CD8-positive, alpha-beta memory T cell (primary cell): Measurements from ENCODE around the gene MICU2. TPM values are rescaled to one million over a fixed set of nuclear protein-coding genes. Genes with fewer than 3 reads are reported as not detected.
A peak's percentile ranks its signal among the peaks of the same experiment; 100 is the strongest.

Source experiments
- CTCF ChIA-PET: fragments of 350-600 bp; sonication (Branson Sonifier 250); formaldehyde crosslinking; loops from one replicate; lab custom pipeline; 2021; ENCODE audit warnings: antibody characterized with exemption; lab: Charles Lee
- POLR2A ChIA-PET: fragments of 350-600 bp; sonication (Branson Sonifier 250); formaldehyde crosslinking; loops from one replicate; lab custom pipeline; 2021; ENCODE audit warnings: antibody characterized with exemption; lab: Charles Lee
- DNase-seq, 5 donors: peaks; one replicate each; pipeline versions ENCODE4 v3.0.0 to v3.0.0-alpha.2; 2020 to 2022; ENCODE audit warnings: mixed read lengths in 1 of 5
- H3K27ac ChIP-seq: one replicate; pipeline ENCODE4 v1.7.0; 2013; ENCODE audit warnings: low read depth, mild to moderate bottlenecking, low read length, moderate library complexity
- H3K27me3 ChIP-seq: 2 replicates; pipeline ENCODE4 v1.7.0; 2013; ENCODE audit warnings: low read length, mild to moderate bottlenecking; ENCODE audit not compliant: insufficient read depth, poor library complexity, severe bottlenecking
- H3K36me3 ChIP-seq: 2 replicates; pipeline ENCODE4 v1.7.0; 2013; ENCODE audit warnings: mild to moderate bottlenecking, low read length, moderate library complexity; ENCODE audit not compliant: insufficient read depth
- H3K4me1 ChIP-seq: 2 replicates; pipeline ENCODE4 v1.7.0; 2013; ENCODE audit warnings: mild to moderate bottlenecking, low read length, moderate library complexity; ENCODE audit not compliant: insufficient read depth
- H3K4me3 ChIP-seq: 2 replicates; pipeline ENCODE4 v1.7.0; 2013; ENCODE audit warnings: mild to moderate bottlenecking, low read length
- H3K9me3 ChIP-seq: 2 replicates; pipeline ENCODE4 v1.7.0; 2013; ENCODE audit warnings: mild to moderate bottlenecking, low read length
- H3K27ac Mint-ChIP-seq, 8 donors: one replicate each; pipeline ENCODE4 v1.8.0; 2020 to 2021; ENCODE audit warnings: mixed read lengths in 8 of 8, mild to moderate bottlenecking in 6 of 8, inconsistent platforms in 3 of 8, moderate library complexity in 3 of 8
- H3K27me3 Mint-ChIP-seq, 2 donors: one replicate each; pipeline ENCODE4 v1.8.0; 2020 to 2021; ENCODE audit warnings: mixed read lengths in 2 of 2, mild to moderate bottlenecking in 1 of 2, moderate library complexity in 1 of 2
- H3K36me3 Mint-ChIP-seq, 3 donors: one replicate each; pipeline ENCODE4 v1.8.0; 2020 to 2021; ENCODE audit warnings: mixed read lengths in 3 of 3, inconsistent platforms in 1 of 3, mild to moderate bottlenecking in 1 of 3
- H3K4me1 Mint-ChIP-seq, 3 donors: one replicate each; pipeline ENCODE4 v1.8.0; 2020 to 2021; ENCODE audit warnings: mixed read lengths in 3 of 3, inconsistent platforms in 1 of 3, mild to moderate bottlenecking in 1 of 3
- H3K4me3 Mint-ChIP-seq, 7 donors: one replicate each; pipeline ENCODE4 v1.8.0; 2020 to 2021; ENCODE audit warnings: mixed read lengths in 7 of 7, mild to moderate bottlenecking in 6 of 7, moderate library complexity in 4 of 7, inconsistent platforms in 2 of 7
- H3K9me3 Mint-ChIP-seq, 5 donors: one replicate each; pipeline ENCODE4 v1.8.0; 2020 to 2022; ENCODE audit warnings: mixed read lengths in 5 of 5, mild to moderate bottlenecking in 3 of 5, moderate library complexity in 2 of 5, inconsistent platforms in 1 of 5
- polyA plus RNA-seq: library from polyadenylated mRNA; unstranded; fragments of 300-500 nt; fragmentation: Illumina TruSeq; gene quantifications from one replicate; pipeline ENCODE4 v1.2.3, GENCODE V29; 2021
- total RNA-seq, 2 experiments: library from RNA; stranded (reverse); gene quantifications; one replicate each; pipeline ENCODE4 v1.2.3, GENCODE V29; 2021

MICU2 gene
- total and polyA plus RNA-seq, 3 experiments from 2014 or later, result 36.0 to 47.6 (median 38.5) TPM

DNA sequence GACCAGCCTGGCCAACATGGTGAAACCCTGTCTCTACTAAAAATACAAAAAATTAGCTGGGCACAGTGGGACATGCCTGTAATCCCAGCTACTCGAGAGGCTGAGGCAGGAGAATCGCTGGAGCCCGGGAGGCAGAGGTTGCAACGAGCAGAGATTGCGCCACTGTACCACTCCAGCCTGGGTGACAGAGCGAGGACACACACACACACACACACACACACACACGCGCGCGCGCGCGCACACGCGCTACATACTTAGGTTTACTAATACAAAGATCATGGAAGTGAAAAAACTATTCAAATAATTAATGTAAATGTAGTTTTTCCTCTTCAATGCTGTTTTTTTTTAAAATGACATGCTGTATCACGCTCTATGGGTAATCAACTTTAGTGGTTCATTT lies 86.4 kb downstream of the MICU2 start:
- H3K4me3 ChIP-seq, result no peak overlapping the region
- CTCF ChIA-PET, result no interaction called here
- H3K36me3 ChIP-seq, result peaks cover 11% of the 10 kb centered on the region
- no peak overlapping the region for H3K4me3 Mint-ChIP-seq
- H3K9me3 Mint-ChIP-seq, result no peaks in the 10 kb centered on the region
- H3K27me3 ChIP-seq, result no peaks in the 10 kb centered on the region
- no peak overlapping the region for H3K27ac ChIP-seq
- H3K27me3 Mint-ChIP-seq, result no peaks in the 10 kb centered on the region
- H3K4me1 ChIP-seq, result no peaks in the 10 kb centered on the region
- no peak for DNase-seq
- POLR2A ChIA-PET, result no interaction called here
- peaks cover 0 to 3% (median 0%) of the 10 kb centered on the region in 3 donors for H3K4me1 Mint-ChIP-seq
- peaks cover 12 to 72% (median 23%) of the 10 kb centered on the region in 3 donors for H3K36me3 Mint-ChIP-seq
- H3K9me3 ChIP-seq, result no peaks in the 10 kb centered on the region
- peak overlapping the region in 1 of 8 donors; percentile 43 for H3K27ac Mint-ChIP-seq

DNA sequence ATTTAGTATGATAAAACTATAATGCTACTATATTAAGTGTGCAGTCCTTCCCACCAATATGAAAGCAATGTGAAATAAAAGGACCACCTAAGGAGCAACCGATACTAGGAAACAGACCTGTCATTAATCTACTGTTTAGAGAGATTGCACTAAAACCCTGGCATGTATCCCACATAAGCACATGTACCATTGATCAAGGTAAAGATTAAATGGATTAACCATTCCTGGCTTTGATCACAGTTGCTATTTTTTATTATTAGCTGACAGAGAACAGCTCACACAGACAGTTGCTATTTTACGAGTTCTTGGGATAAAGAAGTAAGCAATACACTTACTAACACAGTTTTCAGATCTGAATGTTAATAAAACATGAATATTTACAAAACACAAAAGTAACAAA lies 87.2 kb downstream of the MICU2 start:
- POLR2A ChIA-PET, result no interaction called here
- no peak overlapping the region for H3K4me3 Mint-ChIP-seq
- no peak overlapping the region for H3K27ac ChIP-seq
- H3K4me1 ChIP-seq, result no peaks in the 10 kb centered on the region
- no peak overlapping the region for H3K4me3 ChIP-seq
- DNase-seq, result no peak
- peaks cover 11% of the 10 kb centered on the region for H3K36me3 ChIP-seq
- peaks cover 0 to 3% (median 0%) of the 10 kb centered on the region in 3 donors for H3K4me1 Mint-ChIP-seq
- H3K27me3 ChIP-seq, result no peaks in the 10 kb centered on the region
- CTCF ChIA-PET, result no interaction called here
- no peaks in the 10 kb centered on the region for H3K9me3 Mint-ChIP-seq
- no peak overlapping the region for H3K27ac Mint-ChIP-seq
- peaks cover 12 to 69% (median 23%) of the 10 kb centered on the region in 3 donors for H3K36me3 Mint-ChIP-seq
- no peaks in the 10 kb centered on the region for H3K27me3 Mint-ChIP-seq
- no peaks in the 10 kb centered on the region for H3K9me3 ChIP-seq

- ChIA-PET CTCF (no interaction called here), POLR2A (no interaction called here)
- Mint-ChIP-seq H3K27me3 (no peaks in the 10 kb centered on the region), H3K27ac (no peak overlapping the region), H3K9me3 (no peaks in the 10 kb centered on the region), H3K4me1 (peaks cover 0 to 3% (median 0%) of the 10 kb centered on the region in 3 donors), H3K4me3 (no peak overlapping the region), H3K36me3 (peaks cover 5 to 67% (median 19%) of the 10 kb centered on the region in 3 donors)
- H3K36me3 ChIP-seq, result peaks cover 10% of the 10 kb centered on the region
- H3K4me3 ChIP-seq, result no peak overlapping the region
- H3K27me3 ChIP-seq, result no peaks in the 10 kb centered on the region
- H3K4me1 ChIP-seq, result no peaks in the 10 kb centered on the region
- no peaks in the 10 kb centered on the region for H3K9me3 ChIP-seq
- no peak overlapping the region for H3K27ac ChIP-seq
- DNase-seq, result no peak
Measured at GRCh38 chr13:21511849-21512248, 92.1 kb downstream of the MICU2 start.

- H3K4me1 Mint-ChIP-seq, result peaks cover 0 to 3% (median 3%) of the 10 kb centered on the region in 3 donors
- no peak overlapping the region for H3K4me3 ChIP-seq
- no peaks in the 10 kb centered on the region for H3K9me3 Mint-ChIP-seq
- no peak overlapping the region for H3K4me3 Mint-ChIP-seq
- H3K27me3 Mint-ChIP-seq, result no peaks in the 10 kb centered on the region
- ChIA-PET CTCF (no interaction called here), POLR2A (no interaction called here)
- H3K36me3 Mint-ChIP-seq, result peaks cover 12 to 73% (median 34%) of the 10 kb centered on the region in 3 donors
- H3K27ac ChIP-seq, result no peak overlapping the region
- peak overlapping the region in 1 of 8 donors; percentile 30 for H3K27ac Mint-ChIP-seq
- H3K27me3 ChIP-seq, result no peaks in the 10 kb centered on the region
- no peaks in the 10 kb centered on the region for H3K36me3 ChIP-seq
- H3K9me3 ChIP-seq, result no peaks in the 10 kb centered on the region
- no peak for DNase-seq
- no peaks in the 10 kb centered on the region for H3K4me1 ChIP-seq
Measured at GRCh38 chr13:21504379-21504778, 99.6 kb downstream of the MICU2 start.

DNA sequence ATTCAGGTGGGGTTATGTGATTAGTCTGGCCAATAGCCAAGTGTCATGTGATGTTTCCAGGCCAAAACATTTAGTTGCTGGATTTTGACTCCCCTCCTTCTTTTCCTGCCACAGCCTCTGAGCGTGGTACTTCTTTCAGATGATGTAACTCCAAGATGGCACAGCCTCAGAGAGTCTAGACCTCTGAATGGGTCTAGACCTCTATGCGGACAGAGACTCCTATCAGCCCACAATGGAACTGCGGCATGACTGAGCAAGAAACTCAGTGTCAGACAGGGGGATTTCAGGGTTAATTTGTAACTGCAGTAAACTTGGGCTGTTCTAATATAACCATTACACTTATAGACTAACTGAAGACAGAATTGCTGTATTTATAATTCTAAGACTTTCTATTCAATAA lies 102.3 kb downstream of the MICU2 start:
- CTCF ChIA-PET, result no interaction called here
- H3K9me3 Mint-ChIP-seq, result no peaks in the 10 kb centered on the region
- Histone ChIP-seq H3K27ac (no peak overlapping the region), H3K4me3 (no peak overlapping the region), H3K36me3 (no peaks in the 10 kb centered on the region), H3K9me3 (no peaks in the 10 kb centered on the region), H3K4me1 (no peaks in the 10 kb centered on the region), H3K27me3 (no peaks in the 10 kb centered on the region)
- DNase-seq, result no peak
- H3K4me3 Mint-ChIP-seq, result no peak overlapping the region
- H3K36me3 Mint-ChIP-seq, result peaks cover 7 to 71% (median 31%) of the 10 kb centered on the region in 3 donors
- H3K27me3 Mint-ChIP-seq, result no peaks in the 10 kb centered on the region
- POLR2A ChIA-PET, result no interaction called here
- peak overlapping the region in 2 of 8 donors; percentile 15 to 26 for H3K27ac Mint-ChIP-seq
- H3K4me1 Mint-ChIP-seq, result peaks cover 0 to 3% (median 0%) of the 10 kb centered on the region in 3 donors

DNA sequence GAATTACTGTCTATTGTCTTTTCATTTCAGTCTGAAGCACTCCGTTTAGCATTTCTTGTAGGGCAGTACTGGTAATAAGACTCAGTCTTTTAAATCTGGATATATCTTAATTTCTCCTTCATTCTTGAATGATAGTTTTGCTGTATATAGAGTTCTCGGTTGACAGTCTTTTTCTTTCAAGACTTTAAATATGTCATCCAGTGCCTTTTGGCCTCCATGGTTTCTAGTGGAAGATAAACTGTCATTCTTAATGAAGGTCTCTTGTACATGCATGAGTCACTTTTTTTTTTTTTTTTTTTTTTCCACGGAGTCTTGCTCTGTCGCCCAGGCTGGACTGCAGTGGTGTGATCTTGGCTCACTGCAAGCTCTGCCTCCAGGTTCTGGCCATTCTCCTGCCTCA lies 117.6 kb downstream of the MICU2 start:
- ChIA-PET CTCF (interaction anchor here (1.2 kb wide), 2 partner anchors 9 to 190 kb away, joined by 3 to 6 read pairs; no protein-coding TSS in a partner anchor), POLR2A (no interaction called here)
- Histone ChIP-seq H3K27me3 (no peaks in the 10 kb centered on the region), H3K27ac (no peak overlapping the region), H3K9me3 (peaks cover 7% of the 10 kb centered on the region), H3K4me1 (no peaks in the 10 kb centered on the region), H3K4me3 (no peak overlapping the region), H3K36me3 (no peaks in the 10 kb centered on the region)
- Mint-ChIP-seq H3K9me3 (peaks cover 20 to 36% (median 23%) of the 10 kb centered on the region in 5 donors), H3K4me3 (no peak overlapping the region), H3K27ac (no peak overlapping the region), H3K36me3 (peaks cover 14 to 36% (median 20%) of the 10 kb centered on the region in 3 donors), H3K27me3 (no peaks in the 10 kb centered on the region), H3K4me1 (no peaks in the 10 kb centered on the region)
- DNase-seq, result no peak

DNA sequence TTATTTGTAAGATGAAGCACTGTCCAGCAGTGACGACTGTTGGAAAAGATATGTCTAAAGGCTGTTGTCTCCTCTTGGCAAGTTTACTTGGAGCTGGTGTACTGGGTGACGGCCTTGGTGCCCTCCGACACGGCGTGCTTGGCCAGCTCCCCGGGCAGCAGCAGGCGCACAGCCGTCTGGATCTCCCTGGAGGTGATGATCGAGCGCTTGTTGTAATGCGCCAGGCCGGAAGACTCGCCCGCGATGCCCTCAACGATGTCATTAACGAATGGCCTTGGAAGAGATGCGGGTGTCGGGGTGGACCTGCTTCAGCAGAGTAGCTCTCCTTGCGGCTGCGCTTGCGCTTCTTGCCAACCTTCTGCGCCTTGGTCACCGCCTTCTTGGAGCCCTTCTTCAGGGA lies 120.2 kb downstream of the MICU2 start:
- ChIA-PET CTCF (no interaction called here), POLR2A (no interaction called here)
- peak in 1 of 5 donors; percentile 49 for DNase-seq
- Mint-ChIP-seq H3K36me3 (peaks cover 2 to 23% (median 3%) of the 10 kb centered on the region in 3 donors), H3K4me1 (peaks cover 5 to 6% (median 5%) of the 10 kb centered on the region in 3 donors), H3K9me3 (peaks cover 11 to 26% (median 23%) of the 10 kb centered on the region in 5 donors), H3K4me3 (no peak overlapping the region), H3K27me3 (peaks cover 0 to 2% of the 10 kb centered on the region in 2 donors), H3K27ac (no peak overlapping the region)
- H3K4me1 ChIP-seq, result no peaks in the 10 kb centered on the region
- H3K9me3 ChIP-seq, result peaks cover 7% of the 10 kb centered on the region
- H3K27me3 ChIP-seq, result no peaks in the 10 kb centered on the region
- no peak overlapping the region for H3K4me3 ChIP-seq
- no peaks in the 10 kb centered on the region for H3K36me3 ChIP-seq
- no peak overlapping the region for H3K27ac ChIP-seq

- no peak overlapping the region for H3K4me3 ChIP-seq
- Mint-ChIP-seq H3K9me3 (peaks cover 4 to 7% (median 4%) of the 10 kb centered on the region in 5 donors), H3K27me3 (peaks cover 0 to 2% of the 10 kb centered on the region in 2 donors), H3K27ac (no peak overlapping the region), H3K36me3 (peaks cover 0 to 4% (median 1%) of the 10 kb centered on the region in 3 donors), H3K4me3 (no peak overlapping the region), H3K4me1 (peaks cover 14 to 18% (median 14%) of the 10 kb centered on the region in 3 donors)
- CTCF ChIA-PET, result interaction anchor here (8.8 kb wide), 1 partner anchor 370 kb away, joined by 68 read pairs; no protein-coding TSS in a partner anchor
- H3K4me1 ChIP-seq, result peaks cover 9% of the 10 kb centered on the region
- POLR2A ChIA-PET, result no interaction called here
- H3K36me3 ChIP-seq, result no peaks in the 10 kb centered on the region
- H3K27me3 ChIP-seq, result no peaks in the 10 kb centered on the region
- peaks cover 6% of the 10 kb centered on the region for H3K9me3 ChIP-seq
- DNase-seq, result no peak
- no peak overlapping the region for H3K27ac ChIP-seq
Measured at GRCh38 chr13:21481359-21481758, 122.6 kb downstream of the MICU2 start.
